WTC11 (cell line): ENCODE data around the gene PTPRF. TPM values are rescaled to one million over a fixed set of nuclear protein-coding genes. Genes with fewer than 3 reads are reported as not detected.
A peak's percentile ranks its signal among the peaks of the same experiment; 100 is the strongest.

Source experiments
- ATAC-seq: fragments of 200-7000 bp; cut with Tn5 transposase; 2 replicates; pipeline ENCODE4 v1.10.0; 2021; ENCODE audit warnings: mild to moderate bottlenecking, moderate library complexity
- CTCF ChIA-PET: fragments of 300-600 bp; sonication (Branson Sonifier 250); formaldehyde crosslinking; loops from one replicate; lab custom pipeline; 2021; ENCODE audit warnings: antibody characterized with exemption; lab: Charles Lee
- POLR2A ChIA-PET: fragments of 350-600 bp; sonication (Branson Sonifier 250); formaldehyde crosslinking; loops from one replicate; lab custom pipeline; 2021; ENCODE audit warnings: antibody characterized with exemption; lab: Charles Lee
- DNase-seq: peaks from one replicate; pipeline ENCODE4 v3.0.0; 2021; ENCODE audit warnings: low spot score
- H3K27ac Mint-ChIP-seq: 2 replicates; pipeline ENCODE4 v1.8.0; 2021; ENCODE audit warnings: mixed read lengths
- H3K27me3 Mint-ChIP-seq: 2 replicates; pipeline ENCODE4 v1.8.0; 2021; ENCODE audit warnings: low read depth, mild to moderate bottlenecking, moderate library complexity, mixed read lengths
- H3K36me3 Mint-ChIP-seq: 2 replicates; pipeline ENCODE4 v1.8.0; 2021; ENCODE audit warnings: mixed read lengths
- H3K4me1 Mint-ChIP-seq: 2 replicates; pipeline ENCODE4 v1.8.0; 2022; ENCODE audit warnings: mixed read lengths
- H3K4me3 Mint-ChIP-seq: 2 replicates; pipeline ENCODE4 v1.8.0; 2021; ENCODE audit warnings: mild to moderate bottlenecking, moderate library complexity, mixed read lengths
- H3K9me3 Mint-ChIP-seq: 2 replicates; pipeline ENCODE4 v1.8.0; 2021; ENCODE audit warnings: mixed read lengths
- CBFB ChIP-seq: sonication (generic); formaldehyde crosslinking; IDR thresholded peaks from 2 replicates; pipeline ENCODE4 v1.8.1; 2022; ENCODE audit warnings: mild to moderate bottlenecking, low read depth, missing genetic modification reagents
- ESRRA ChIP-seq: sonication (generic); formaldehyde crosslinking; IDR thresholded peaks from 2 replicates; pipeline ENCODE4 v1.8.1; 2022; ENCODE audit warnings: mild to moderate bottlenecking, missing genetic modification reagents, borderline replicate concordance
- FOXJ3 ChIP-seq: sonication (generic); formaldehyde crosslinking; IDR thresholded peaks from 2 replicates; pipeline ENCODE4 v1.9.0; 2021; ENCODE audit warnings: missing genetic modification reagents, mild to moderate bottlenecking, borderline replicate concordance
- GABPB1 ChIP-seq: sonication (generic); formaldehyde crosslinking; IDR thresholded peaks from 2 replicates; pipeline ENCODE4 v1.8.1; 2023; ENCODE audit warnings: mild to moderate bottlenecking, missing genetic modification reagents
- MLX ChIP-seq: sonication (generic); formaldehyde crosslinking; IDR thresholded peaks from 2 replicates; pipeline ENCODE4 v1.8.1; 2023; ENCODE audit warnings: mild to moderate bottlenecking, missing genetic modification reagents, moderate library complexity
- MXD4 ChIP-seq: fragments of 250-450 bp; sonication (Bioruptor Pico); IDR thresholded peaks from 2 replicates; pipeline ENCODE4 v1.8.0; 2021; ENCODE audit warnings: mild to moderate bottlenecking, moderate library complexity, borderline replicate concordance
- NR1H2 ChIP-seq: sonication (generic); formaldehyde crosslinking; IDR thresholded peaks from 2 replicates; pipeline ENCODE4 v1.9.0; 2021; ENCODE audit warnings: mild to moderate bottlenecking, moderate library complexity, missing genetic modification reagents
- ZBTB43 ChIP-seq: sonication (generic); formaldehyde crosslinking; IDR thresholded peaks from 2 replicates; pipeline ENCODE4 v1.8.1; 2023; ENCODE audit warnings: mild to moderate bottlenecking, missing genetic modification reagents
- ZNF121 ChIP-seq: sonication (generic); formaldehyde crosslinking; IDR thresholded peaks from 2 replicates; pipeline ENCODE4 v1.8.0; 2023; ENCODE audit warnings: missing genetic modification reagents
- ZNF219 ChIP-seq: sonication (generic); formaldehyde crosslinking; IDR thresholded peaks from 2 replicates; pipeline ENCODE4 v1.8.0; 2023; ENCODE audit warnings: missing genetic modification reagents, mild to moderate bottlenecking, borderline replicate concordance
- ZNF317 ChIP-seq: sonication (generic); formaldehyde crosslinking; IDR thresholded peaks from 2 replicates; pipeline ENCODE4 v1.8.1; 2023; ENCODE audit warnings: low read depth, mild to moderate bottlenecking, moderate library complexity, missing genetic modification reagents, borderline replicate concordance
- ZNF512 ChIP-seq: sonication (generic); formaldehyde crosslinking; IDR thresholded peaks from 2 replicates; pipeline ENCODE4 v1.8.1; 2022; ENCODE audit warnings: missing genetic modification reagents, borderline replicate concordance
- total RNA-seq: library from RNA; stranded (reverse); gene quantifications from 3 replicates; pipeline ENCODE4 v1.2.3, GENCODE V29; 2021
- TF ChIP-seq, protein P1 (sequence below): fragments of 250-450 bp; sonication (Bioruptor Pico); IDR thresholded peaks from 2 replicates; pipeline ENCODE4 v1.9.0; 2021; ENCODE audit warnings: mild to moderate bottlenecking
- TF ChIP-seq, protein P2 (sequence below): sonication (generic); formaldehyde crosslinking; IDR thresholded peaks from 2 replicates; pipeline ENCODE4 v1.8.1; 2023; ENCODE audit warnings: mild to moderate bottlenecking, moderate library complexity, missing genetic modification reagents
- TF ChIP-seq, protein P3 (sequence below): sonication (generic); formaldehyde crosslinking; conservative IDR thresholded peaks from 2 replicates; pipeline ENCODE4 v1.8.1; 2022; ENCODE audit warnings: mild to moderate bottlenecking, missing genetic modification reagents
- TF ChIP-seq, protein P4 (sequence below): sonication (generic); formaldehyde crosslinking; conservative IDR thresholded peaks from 2 replicates; pipeline ENCODE4 v1.8.1; 2023; ENCODE audit warnings: mild to moderate bottlenecking, low read depth, missing genetic modification reagents, moderate library complexity

The PTPRF gene
- total RNA-seq, 1 experiment from 2014 or later: 248 TPM

DNA sequence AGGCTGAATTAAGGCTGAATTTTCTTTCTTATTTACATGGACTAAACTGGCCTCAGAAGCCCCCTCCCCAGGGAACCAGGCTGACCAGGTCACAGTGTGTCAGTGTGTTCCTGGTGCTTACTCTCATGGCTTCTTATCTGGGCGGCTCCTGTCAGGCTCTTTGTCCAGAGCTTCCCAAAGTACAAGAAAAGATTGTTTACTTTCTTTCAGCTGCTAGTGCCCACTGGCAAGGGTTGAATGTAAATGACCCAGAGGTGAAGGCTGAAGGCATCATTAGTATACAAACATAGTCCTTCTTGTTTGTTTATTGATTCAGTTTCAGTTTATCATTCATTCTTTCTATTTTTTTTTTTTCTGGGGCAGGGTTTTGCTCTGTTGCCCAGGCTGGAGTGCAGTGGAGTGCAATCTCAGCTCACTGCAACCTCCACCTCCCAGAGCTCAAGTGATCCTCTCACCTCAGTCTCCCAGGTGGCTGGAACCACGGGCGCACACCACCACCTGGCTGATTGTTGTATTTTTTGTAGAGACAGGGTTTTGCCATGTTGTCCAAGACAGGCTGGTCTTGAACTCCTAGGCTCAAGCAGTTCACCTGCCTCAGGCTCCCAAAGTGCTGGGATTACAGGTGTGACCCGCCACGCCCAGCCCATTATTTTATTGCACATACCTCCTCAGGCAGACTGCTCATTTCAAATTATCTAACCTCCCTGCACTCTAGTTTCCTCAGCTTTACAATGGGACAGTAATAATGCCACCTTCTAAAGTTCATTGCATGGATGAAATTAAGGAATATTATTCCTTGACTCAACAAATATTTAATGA, 109.5 kb downstream of the PTPRF start:
- Mint-ChIP-seq H3K27me3 (peaks cover 34% of the 10 kb centered on the region), H3K4me3 (no peak overlapping the region), H3K9me3 (no peaks in the 10 kb centered on the region), H3K27ac (no peak overlapping the region), H3K4me1 (no peaks in the 10 kb centered on the region), H3K36me3 (no peaks in the 10 kb centered on the region)
- TF ChIP-seq, protein P1, sequence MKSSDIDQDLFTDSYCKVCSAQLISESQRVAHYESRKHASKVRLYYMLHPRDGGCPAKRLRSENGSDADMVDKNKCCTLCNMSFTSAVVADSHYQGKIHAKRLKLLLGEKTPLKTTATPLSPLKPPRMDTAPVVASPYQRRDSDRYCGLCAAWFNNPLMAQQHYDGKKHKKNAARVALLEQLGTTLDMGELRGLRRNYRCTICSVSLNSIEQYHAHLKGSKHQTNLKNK (CRISPR knock-in tag): no peak
- TF ChIP-seq ZNF219 (no peak), CBFB (CRISPR knock-in tag) (no peak), FOXJ3 (CRISPR knock-in tag) (no peak), ZNF317 (CRISPR knock-in tag) (no peak), NR1H2 (CRISPR knock-in tag) (no peak), GABPB1 (no peak)
- TF ChIP-seq, protein P2, sequence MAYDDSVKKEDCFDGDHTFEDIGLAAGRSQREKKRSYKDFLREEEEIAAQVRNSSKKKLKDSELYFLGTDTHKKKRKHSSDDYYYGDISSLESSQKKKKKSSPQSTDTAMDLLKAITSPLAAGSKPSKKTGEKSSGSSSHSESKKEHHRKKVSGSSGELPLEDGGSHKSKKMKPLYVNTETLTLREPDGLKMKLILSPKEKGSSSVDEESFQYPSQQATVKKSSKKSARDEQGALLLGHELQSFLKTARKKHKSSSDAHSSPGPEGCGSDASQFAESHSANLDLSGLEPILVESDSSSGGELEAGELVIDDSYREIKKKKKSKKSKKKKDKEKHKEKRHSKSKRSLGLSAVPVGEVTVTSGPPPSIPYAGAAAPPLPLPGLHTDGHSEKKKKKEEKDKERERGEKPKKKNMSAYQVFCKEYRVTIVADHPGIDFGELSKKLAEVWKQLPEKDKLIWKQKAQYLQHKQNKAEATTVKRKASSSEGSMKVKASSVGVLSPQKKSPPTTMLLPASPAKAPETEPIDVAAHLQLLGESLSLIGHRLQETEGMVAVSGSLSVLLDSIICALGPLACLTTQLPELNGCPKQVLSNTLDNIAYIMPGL (CRISPR knock-in tag): no peak
- ChIA-PET CTCF (interaction anchor here (2.0 kb wide), 1 partner anchor 10 kb away, joined by 9 read pairs; the partner anchor contains the start of gene KDM4A), POLR2A (interaction anchor here (0.6 to 3.8 kb wide), 2 partner anchors 10 to 406 kb away, joined by 4 to 14 read pairs; partner anchors contain the start of gene KDM4A)
- peak; percentile 28; the same call in 1 of the 2 replicates for ATAC-seq
- no peak for DNase-seq

GRCh38 chr1:43644558-43644957, 113.9 kb downstream of the PTPRF start:
- ATAC-seq: no peak
- no peak overlapping the region for H3K4me3 Mint-ChIP-seq
- no peak for TF ChIP-seq ZBTB43 (CRISPR knock-in tag)
- TF ChIP-seq, protein P3, sequence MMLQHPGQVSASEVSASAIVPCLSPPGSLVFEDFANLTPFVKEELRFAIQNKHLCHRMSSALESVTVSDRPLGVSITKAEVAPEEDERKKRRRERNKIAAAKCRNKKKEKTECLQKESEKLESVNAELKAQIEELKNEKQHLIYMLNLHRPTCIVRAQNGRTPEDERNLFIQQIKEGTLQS (CRISPR knock-in tag): no peak
- TF ChIP-seq ZNF512: no peak
- TF ChIP-seq, protein P4, sequence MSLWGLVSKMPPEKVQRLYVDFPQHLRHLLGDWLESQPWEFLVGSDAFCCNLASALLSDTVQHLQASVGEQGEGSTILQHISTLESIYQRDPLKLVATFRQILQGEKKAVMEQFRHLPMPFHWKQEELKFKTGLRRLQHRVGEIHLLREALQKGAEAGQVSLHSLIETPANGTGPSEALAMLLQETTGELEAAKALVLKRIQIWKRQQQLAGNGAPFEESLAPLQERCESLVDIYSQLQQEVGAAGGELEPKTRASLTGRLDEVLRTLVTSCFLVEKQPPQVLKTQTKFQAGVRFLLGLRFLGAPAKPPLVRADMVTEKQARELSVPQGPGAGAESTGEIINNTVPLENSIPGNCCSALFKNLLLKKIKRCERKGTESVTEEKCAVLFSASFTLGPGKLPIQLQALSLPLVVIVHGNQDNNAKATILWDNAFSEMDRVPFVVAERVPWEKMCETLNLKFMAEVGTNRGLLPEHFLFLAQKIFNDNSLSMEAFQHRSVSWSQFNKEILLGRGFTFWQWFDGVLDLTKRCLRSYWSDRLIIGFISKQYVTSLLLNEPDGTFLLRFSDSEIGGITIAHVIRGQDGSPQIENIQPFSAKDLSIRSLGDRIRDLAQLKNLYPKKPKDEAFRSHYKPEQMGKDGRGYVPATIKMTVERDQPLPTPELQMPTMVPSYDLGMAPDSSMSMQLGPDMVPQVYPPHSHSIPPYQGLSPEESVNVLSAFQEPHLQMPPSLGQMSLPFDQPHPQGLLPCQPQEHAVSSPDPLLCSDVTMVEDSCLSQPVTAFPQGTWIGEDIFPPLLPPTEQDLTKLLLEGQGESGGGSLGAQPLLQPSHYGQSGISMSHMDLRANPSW (CRISPR knock-in tag): no peak
- TF ChIP-seq ESRRA (CRISPR knock-in tag): no peak
- TF ChIP-seq MLX: no peak
- no peak for TF ChIP-seq MXD4
- TF ChIP-seq ZNF121 (CRISPR knock-in tag): no peak
- H3K36me3 Mint-ChIP-seq: no peaks in the 10 kb centered on the region
- no peaks in the 10 kb centered on the region for H3K9me3 Mint-ChIP-seq
- POLR2A ChIA-PET: interaction anchor here (0.8 kb wide), 1 partner anchor 286 kb away, joined by 5 read pairs; the partner anchor contains the start of gene CDC20
- CTCF ChIA-PET: interaction anchor here (1.1 to 2.5 kb wide), 3 partner anchors 8 to 290 kb away, joined by 3 to 9 read pairs (median 8); no protein-coding TSS in a partner anchor
- no peak for DNase-seq
- H3K4me1 Mint-ChIP-seq: peaks cover 4% of the 10 kb centered on the region
- no peak overlapping the region for H3K27ac Mint-ChIP-seq
- H3K27me3 Mint-ChIP-seq: peaks cover 38% of the 10 kb centered on the region
